Measurements from ENCODE around the gene CENATAC.
A peak's percentile ranks its signal among the peaks of the same experiment; 100 is the strongest.
"Not testable (repeated sequence)": the region's sequence is repeated elsewhere in the genome, so short reads cannot be mapped to it uniquely, and the experiment has no call there.

The CENATAC gene

DNA sequence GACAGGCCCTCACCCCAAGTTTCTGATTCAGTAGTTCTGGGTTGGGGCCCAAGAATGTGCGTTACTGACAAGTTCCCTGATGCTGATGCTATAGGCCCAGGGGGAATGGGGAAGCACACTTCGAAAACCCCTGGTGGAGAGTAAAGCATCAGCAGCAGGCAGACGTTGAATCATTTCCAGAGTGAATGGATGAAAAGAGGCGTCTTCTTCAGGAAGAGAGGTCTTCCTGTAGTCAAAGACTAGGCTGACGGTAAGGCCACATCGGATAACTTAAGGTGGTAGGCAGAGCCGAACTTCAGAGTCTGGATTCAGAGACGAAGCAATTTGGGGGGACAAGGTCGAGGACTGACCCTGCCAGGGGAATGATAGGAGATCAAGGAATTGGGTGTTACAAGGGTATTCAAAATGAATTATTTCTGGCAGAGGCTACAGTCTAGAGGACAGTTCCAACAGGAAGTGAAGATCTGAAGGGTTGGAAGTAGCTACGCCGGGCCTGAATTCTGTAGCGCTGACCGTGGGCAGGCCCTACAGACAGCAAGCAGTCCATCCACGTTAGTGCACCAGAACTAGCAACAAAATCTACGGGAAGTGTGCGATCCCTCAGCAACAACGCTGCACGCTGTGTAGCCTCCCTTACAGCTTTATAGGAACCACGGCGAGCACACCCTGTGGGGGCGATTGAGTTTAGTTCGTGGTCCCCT is 862 bp upstream of the CENATAC start:
- peak; percentile 81 for DNase-seq

DNA sequence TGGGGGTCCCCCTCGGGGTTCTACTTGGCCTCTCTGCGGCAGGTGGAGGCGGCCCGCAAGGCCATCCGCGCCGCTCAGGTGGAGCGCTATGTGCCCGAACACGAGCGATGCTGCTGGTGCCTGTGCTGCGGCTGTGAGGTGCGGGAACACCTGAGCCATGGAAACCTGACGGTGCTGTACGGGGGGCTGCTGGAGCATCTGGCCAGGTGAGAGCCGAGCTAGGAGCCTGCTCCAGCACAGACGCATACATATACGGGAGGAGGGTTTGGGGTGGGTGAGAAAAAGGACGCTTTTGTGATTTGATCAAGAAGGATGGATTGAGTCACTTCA is 415 bp downstream of the CENATAC start:
- no peak for DNase-seq

DNA sequence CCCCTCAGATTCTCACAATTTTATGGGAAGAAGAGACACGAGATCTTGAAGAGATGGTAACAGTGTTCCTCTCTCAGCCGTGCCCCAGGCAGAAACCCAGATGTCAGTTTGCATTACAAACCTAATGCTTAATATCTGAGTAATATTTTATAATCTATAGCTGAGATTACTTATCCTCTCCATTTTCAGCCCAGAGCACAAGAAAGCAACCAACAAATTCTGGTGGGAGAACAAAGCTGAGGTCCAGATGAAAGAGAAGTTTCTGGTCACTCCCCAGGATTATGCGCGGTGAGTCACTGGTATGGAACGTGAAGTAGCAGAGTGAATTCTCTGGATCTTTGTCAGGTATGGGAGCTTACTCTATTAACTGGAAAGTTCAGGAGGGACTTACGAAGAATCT is 884 bp downstream of the CENATAC start:
- no peak for DNase-seq

DNA sequence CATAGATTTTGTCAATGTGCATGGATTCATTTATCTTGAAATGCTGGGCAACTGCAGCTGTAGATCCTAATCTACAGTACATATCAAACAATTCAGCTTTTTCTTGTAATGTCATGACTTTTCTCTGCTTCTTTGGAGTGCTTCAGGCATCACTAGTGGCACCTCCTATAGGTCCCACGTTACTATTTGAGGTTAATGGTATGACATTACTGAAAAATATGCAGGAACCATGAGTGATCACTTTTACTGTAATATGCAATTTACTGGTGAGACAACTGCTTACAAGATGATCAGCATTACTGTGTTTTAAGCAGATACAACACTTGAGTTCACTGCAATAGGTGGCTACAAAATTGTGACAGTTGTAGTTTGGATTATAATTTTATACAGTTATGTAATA is 3.0 kb downstream of the CENATAC start:
- no peak for DNase-seq

DNA sequence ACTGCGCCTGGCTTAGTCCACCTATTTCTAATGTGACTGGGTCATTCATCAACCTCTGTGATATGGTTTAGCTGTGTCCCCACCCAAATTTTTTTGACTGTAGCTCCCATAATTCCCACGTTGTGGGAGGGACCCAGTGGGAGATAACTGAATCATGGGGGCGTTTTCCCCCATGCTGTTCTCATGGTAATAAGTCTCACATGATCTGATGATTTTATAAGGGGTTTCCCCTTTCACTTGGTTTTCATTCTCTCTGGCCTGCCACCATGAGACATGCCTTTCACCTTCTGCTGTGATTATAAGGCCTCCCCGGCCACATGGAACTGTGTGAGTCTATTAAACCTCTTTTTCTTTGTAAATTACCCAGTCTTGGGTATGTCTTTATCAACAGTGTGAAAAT is 8.7 kb downstream of the CENATAC start:
- DNase-seq = no peak

DNA sequence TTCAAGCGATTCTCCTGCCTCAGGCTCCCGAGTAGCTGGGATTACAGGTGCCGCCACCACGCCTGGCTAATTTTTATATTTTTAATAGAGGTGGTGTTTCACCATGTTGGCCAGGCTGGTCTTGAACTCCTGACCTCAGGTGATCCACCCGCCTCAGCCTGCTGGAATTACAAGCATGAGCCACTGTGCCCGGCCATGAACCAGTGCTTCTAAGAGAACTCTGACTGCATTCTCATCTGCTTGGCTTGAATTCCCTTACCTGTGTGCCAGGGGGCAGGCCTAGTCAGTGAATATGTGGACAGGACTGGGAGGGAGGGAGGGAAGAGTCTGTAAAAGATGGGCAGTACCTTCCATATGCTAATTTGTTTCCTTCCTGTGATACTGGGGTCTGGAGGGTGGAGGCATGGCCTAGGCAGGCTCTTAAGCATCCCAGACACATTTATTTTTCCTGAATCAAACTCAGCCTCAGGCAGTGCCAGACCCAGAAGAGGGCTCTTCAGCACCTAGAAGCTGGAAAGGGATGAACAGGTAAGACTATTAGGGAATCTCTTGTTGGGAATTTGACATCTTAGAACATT is 13.6 kb downstream of the CENATAC start:
- no peak for DNase-seq

DNA sequence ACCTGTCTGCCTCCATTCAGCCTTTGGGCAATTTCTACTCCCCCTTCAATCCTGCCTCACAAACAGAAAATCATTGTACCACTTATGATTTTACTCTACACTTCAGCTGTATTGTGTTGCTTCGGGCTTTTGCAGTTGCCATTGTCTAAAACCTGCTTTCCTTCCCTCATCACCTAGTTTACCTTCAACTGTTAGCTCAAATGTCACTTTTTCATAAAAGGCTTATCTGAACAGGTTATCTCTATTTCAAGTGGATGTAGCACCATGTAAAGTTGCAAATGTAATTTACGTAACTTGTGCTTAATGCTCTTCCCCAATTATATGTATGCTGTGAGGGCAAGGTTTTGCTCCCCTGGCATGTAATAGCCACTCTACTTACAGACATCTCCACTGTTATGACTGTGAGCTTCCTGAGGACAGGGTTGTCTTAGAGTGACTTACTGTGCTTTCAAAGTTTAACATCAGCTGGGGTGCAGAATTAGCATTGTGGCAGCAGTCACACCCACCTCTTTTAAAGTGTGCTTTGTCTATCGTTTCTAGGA is 14.8 kb downstream of the CENATAC start:
- no peak for DNase-seq

DNA sequence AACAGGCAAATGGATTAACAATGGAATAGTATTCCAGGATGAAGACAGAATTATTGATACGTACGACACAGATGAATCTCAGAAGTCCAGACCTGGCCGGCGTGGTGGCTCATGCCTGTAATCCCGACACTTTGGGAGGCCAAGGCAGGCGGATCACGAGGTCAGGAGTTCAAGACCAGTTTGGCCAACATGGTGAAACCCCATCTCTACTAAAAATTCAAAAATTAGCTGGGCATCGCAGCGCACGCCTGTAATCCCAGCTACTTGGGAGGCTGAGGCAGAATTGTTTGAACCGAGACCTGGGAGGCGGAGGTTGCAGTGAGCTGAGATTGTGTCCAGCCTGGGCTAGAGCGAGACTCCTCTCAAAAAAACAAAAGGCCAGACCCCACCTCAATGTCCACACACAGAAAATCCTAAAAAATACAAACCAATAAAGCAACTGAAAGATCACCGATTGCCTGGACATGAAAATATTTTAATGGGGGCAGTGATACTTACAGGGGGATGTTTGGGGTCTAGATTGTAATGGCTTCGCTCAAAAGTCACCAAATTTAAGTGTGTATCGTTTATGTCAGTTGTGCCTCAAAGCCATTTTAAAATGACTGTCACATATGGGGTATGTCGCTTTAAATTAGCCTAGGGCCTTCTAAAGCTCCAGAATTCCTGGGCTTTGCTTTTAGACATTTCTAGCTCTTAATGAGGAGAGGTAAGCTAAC is 16.4 kb downstream of the CENATAC start:
- DNase-seq = no peak

DNA sequence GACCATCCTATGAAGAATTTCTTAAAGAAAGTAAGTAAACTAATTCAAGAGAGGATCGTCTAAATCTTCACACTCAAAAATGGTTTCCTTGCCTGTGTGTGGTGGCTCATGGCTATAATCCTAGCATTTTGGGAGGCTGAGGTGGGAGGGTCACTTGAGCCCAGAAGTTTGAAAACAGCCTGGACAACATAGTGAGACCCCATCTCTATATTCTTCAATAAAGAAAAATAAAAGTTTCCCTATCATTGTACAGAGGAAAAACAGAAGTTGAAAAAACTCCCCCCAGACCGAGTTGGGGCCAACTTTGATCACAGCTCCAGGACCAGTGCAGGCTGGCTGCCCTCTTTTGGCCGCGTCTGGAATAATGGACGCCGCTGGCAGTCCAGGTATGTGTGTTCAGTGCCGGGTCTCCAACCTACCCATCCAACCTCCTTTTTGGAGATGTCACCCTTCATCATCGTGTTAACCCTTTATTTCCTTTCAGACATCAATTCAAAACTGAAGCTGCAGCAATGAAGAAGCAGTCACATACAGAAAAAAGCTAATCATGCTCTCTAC is 17.2 kb downstream of the CENATAC start:
- no peak for DNase-seq

DNA sequence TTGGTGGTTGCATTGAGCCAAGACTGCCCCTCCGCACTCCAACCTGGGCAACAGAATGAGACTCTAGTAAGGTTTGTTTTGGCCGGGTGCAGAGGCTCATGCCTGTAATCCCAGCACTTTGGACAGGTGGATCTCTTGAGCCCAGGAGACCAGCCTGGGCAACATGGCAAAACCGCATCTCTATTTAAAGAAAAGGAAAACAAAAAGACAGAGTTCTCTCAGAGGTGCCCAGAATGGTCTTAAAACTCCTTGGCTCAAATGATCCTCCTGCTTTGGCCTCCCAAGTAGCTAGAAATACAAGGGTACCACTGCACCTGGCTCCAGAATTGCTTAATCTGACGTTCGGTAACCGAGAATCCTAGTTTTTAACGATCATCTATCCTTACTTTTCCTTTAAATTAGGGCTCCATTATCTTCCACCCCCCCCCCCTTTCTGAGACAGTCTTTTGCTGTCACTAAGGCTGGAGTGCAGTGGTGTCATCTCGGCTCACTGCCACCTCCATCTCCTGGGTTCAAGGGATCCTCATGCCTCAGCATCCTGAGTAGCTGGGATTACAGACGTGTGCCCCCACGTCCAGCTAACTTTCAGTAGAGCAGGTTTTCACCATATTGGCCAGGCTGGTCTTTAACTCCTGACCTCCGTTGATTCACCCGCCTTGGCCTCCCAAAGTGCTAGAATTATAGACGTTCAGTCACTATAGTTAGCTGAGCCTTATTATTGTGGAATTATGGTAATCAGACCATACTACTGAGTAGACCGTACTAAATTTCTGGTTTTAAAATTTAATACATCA is 18.5 kb downstream of the CENATAC start:
- no peak for DNase-seq

DNA sequence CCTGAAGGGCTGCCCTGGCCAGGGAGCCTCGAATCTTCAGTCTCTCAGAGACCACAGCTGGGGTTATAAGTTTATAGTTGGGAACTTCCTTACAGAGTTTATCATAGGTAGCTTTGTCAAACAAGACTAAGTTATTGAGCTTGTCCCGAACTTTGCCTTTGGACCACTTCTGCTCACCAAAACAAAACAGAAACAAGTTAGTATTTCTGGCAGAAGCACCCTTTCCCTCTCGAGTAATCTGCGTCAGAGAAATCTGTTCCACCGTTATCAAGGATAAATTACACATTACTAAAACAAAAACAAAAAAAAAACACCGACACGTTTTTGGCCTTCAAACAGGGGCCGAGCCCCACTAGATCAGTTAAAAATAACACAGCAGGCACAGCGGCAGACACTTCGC is 19.4 kb downstream of the CENATAC start:
- DNase-seq = not testable (repeated sequence)

DNA sequence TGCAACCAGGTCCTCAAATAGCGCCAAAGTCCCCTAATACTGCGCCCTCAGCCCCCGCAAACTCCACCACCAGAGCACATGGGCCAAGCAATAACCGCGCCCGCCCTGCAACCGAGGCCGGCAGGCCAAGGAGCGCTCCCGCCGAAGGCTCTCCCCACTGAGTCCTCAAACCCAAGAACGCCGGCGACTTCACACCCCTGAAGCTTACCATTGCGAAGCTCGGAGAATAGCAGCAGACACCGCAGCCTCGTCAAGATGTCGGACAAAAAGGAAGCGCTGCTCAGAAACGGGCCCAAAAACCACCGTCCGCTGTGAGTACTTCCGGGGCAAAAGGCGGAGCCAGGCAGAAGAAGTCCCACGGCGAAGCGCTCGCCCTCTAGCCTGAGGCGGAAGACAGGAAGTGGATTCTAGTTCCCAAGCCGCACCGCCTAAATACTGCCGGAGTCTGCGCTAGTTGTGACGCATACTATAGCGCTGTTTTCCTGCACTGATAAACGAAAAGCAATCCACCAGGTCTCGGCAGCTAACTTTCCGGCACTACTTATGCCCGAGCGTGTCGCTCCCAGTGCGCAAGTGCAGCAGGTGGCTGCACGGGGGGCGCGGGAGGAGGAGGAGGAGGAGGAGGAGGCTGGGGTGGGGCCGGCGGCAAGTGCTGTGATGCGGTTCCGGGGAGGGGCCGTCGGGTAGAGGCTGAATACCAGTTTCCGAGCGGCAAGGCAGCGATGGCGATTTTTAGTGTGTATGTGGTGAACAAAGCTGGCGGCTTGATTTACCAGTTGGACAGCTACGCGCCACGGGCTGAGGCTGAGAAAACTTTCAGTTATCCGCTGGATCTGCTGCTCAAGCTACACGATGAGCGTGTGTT is 20.4 kb downstream of the CENATAC start, which contains the start of the genes RPS25 and TRAPPC4:
RPS25 (minus strand) TSS at position 270 of the 865 bp plus-strand sequence; CDS start at position 211, 59 bp downstream.
TRAPPC4 (plus strand) TSS at position 693 of the 865 bp plus-strand sequence; CDS start at position 723, 30 bp downstream.
- DNase-seq = peak; percentile 99

DNA sequence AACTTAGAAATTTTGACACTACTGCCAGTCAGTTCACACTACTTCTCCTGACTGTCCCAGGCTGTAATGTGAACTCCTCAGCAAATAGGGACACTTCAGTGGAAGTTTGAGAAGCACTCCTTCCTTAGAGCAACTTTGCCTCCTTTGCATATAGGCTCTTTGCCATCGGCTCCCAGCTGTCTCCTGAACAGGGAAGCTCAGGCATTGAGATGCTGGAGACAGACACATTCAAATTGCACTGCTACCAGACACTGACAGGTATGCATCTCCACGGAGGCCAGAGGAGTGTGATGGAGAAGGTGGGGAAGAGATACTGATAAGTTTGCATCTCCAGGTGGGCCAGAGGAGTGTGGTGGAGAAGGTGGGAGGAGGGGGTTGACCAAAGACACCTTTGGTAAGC is 22.1 kb downstream of the CENATAC start:
- no peak for DNase-seq

DNA sequence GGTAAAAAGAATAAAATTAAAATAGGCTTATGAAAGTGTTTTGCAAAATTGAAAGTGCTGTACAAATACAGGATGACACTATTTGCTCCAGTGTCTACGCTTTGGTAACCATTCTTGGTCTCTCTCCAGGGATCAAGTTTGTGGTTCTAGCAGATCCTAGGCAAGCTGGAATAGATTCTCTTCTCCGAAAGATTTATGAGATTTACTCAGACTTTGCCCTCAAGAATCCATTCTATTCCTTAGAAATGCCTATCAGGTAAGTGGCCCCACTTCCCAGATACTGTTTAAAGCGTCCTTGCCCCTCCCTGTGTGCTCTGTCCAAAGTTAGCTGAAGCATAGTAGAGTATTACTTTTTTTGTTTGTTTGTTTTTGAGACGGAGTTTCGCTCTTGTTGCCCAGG is 23.7 kb downstream of the CENATAC start:
- no peak for DNase-seq

DNA sequence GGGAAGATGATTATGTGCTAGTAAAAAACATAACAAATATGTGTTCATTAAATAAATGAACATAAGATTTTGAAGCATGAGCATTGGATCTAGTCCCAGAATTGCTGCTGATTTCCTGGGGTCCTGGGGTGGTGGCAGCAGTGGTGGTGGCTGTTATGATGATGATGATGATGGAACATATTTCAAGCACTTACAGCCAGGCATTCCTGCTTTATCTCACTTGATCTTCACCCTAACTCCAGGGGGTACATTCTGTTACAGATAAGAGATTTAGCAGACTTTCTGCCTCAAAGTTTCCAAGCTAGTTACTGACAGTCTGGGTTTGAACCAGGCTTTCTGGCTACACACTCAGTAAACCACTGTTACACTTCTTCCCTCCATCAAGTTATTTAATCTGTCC is 25.8 kb downstream of the CENATAC start:
- no peak for DNase-seq

DNA sequence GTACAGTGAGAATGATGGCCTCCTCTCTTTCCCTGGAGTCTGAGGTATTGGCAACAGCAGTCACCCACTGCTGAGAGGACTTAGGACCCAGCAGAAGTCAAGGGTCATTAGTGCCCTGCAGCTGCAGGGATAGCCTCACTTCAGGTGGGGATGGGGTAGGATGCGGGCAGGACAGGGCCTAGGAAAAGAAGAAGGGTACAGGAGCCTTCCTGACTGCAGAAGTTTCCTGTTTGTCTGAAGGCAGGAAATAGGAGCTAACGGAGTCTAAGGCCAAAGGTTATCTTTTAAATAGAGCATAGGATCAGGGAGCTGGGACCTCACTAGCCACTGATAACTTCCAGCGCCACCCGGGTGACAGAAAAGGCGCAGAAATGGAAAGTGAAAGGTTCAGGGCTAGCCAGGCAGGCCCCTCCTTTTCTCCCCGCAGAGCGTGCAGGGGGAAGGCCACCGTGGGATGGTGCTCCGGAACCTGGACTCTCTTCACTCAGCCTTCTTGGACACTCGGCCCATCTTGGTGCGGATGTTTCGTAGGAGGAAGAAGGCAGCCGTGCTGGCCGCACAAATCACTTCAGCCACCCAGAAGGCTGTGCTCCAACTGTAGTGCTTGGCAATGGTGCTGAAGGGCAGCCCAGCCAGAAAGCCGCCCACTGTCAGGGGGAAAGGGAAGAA is 26.6 kb downstream of the CENATAC start:
- no peak for DNase-seq

DNA sequence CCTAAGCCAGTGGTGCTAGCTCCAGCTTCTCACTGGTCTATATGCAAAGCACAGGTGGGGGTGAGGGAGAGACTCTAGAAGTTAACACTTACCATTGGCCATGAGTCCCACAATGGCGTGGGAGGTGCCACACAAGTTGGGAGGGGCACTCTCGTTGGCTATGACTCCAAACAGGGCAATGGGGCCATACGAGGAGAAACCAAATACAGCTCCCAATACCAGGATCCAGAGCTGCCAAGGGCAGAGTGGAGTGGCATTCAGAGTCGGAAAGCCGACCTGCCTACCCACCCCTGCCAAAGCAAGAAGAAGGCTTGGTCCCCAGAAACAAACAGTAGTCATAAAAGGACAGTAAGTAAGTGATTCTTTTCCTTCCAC is 27.1 kb downstream of the CENATAC start:
- no peak for DNase-seq

DNA sequence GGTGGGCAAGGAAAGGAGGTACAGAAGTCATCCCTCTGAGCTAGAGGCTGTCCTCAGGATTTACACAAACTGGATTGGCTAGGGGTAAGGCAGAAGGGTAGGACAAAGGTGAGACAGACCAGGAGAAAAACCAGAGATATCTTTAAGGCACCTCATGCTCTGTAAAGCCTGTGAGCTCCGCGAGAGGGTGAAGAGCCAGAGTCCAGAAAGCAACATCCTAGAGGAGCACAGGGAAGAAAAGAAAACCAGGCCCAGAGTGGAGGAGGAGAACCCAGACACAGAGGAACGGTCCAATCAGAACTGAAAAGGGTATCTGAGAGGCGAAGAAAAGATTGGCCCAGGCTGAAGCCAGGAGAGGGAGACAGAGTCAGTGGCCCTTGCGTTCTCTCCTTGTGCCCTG is 27.6 kb downstream of the CENATAC start:
- no peak for DNase-seq

DNA sequence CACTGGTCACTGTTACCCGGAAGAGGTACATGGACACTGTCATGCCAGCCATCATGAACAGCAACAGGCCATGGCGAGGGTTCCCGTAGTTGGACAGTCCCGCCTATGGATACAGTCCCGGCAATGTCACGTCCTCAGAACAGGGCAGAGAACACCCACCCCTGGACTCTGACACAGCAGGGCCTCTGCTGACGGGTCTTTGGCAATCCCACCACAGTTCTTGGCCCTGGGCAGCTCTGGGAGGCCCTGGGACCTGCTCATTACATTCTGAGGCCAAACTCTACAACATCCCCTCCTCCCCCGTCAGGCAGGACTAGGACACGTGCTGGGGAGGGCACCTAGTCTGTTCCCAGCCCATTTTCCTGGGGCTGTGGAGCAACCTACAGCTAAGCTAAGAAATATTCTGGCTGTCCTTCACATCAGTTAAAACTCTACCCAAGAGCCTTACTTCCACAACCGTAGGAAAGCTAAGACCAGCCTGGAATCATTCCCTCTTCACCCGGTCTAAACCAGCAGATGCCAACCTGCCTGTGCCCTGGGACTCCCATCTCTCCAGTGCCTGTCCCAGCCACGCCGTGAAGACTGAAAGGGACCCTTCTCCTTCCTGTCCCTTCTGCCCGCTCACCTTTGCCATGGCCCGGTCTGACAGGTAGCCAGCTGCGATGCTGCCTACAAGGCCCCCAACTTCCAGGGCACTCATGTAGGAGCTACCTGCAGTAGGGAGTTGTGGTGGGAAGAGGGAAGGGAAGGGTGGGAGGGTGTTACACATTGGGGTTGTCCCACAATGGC is 28.2 kb downstream of the CENATAC start:
- DNase-seq = no peak

DNA sequence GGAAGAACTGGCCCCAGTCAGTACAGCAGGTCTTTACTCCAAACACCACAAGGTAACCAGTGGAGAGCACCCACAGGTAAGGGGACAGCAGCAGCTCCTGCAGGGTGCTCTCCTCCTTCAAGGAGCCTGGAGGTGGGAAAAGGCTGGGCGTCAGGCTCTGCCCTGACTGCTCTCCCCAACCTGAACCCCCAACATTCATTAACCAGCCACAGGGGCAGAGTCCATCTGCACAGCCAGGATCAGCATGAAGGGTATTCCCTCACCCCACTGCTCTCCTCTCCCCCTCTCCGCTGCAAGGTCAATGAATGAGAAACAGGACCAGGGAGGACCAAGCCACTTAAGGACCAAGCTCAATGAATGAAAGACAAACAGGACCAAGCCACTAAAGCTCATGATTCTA is 29.0 kb downstream of the CENATAC start:
- no peak for DNase-seq

All from hematopoietic multipotent progenitor cell treated with erythropoietin and hydrocortisone succinate and interleukin-3 and kit ligand, for 6 days (in vitro differentiated cells).